HG03575 (cell line): ENCODE data around the gene ZMYND8.
"Not testable (repeated sequence)": the region's sequence is repeated elsewhere in the genome, so short reads cannot be mapped to it uniquely, and the experiment has no call there.

Experiments used
- ATAC-seq: cut with Tn5 transposase; IDR thresholded peaks from one replicate; pipeline ENCODE4 v1.9.1; 2021; ENCODE audit not compliant: unreplicated experiment, insufficient number of reproducible peaks, low FRiP score; ENCODE audit errors: extremely low read depth

ZMYND8 gene

DNA sequence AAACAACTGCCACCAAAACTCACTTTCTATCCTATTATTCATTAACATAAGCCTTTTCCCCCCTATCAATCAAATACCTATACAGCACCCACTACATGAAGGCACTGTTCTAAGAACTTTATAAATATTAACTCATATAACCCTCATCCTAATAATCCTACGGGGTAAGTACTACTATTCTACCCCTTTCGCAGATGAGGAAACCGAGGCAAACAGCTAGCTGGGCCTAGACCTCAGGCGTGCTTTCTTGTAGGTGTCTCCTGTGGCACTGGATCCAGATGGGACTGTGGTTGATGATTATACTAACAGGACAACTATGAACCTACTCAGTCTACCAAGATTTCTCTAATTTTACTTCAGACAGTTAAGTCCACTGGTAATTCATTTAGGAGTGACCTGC, 131.6 kb downstream of the ZMYND8 start:
- ATAC-seq = no peak

DNA sequence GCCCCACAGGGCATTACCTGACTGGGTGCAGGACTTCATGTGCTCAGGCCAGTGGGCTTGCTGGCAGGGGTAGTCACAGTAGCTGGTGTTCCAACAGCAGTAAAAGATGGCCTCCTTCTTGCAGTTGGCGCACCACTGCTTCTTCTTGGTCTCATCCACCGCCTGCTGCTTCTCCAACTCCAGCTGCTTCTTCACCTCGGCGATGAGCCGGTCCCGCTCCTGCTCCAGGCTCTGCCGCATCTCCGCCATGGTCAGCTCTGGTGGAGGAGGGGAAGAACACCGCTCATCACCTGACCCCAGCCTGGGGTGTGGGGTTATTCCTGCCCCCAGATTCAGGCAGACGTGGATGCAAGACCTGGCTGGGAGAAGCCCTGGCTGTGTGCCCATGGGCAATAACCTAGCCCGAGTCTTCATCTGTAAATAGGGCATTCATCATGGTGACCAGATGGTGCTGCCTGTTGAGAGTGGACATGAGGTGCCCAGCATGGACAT, 132.2 kb downstream of the ZMYND8 start:
- ATAC-seq = no peak

GRCh38 chr20:47223896-47224295, 132.6 kb downstream of the ZMYND8 start:
- no peak for ATAC-seq

DNA sequence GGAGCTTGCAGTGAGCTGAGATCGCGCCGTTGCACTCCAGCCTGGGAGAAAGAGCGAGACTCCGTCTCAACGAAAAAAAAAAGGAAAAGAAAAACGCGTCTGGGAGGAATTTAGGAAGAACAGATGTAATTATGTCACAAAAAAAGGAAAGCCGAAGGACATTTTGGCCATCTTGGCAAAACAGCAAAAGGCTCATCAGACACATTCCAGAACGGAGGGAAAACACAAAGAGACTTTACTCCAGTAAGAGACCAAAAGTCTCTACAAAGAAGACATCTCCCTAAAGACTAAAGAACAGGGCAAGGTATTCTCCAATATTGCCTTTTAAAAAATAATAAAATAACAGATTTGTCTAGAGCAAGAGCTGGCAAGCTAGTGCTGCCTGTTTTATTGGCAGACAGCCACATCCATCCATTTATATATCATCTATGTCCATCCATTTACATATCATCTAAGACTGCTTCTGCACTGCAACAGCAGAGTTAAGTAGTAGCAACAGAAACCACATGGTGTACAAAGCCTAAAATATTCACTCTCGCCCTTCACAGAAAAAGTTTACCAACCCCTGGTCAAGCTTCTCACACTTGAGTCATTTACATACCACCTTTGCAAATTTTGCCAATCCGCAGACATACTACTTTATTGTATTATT, 133.9 kb downstream of the ZMYND8 start:
- no peak for ATAC-seq

GRCh38 chr20:47221036-47221625, 135.4 kb downstream of the ZMYND8 start:
- no peak for ATAC-seq

DNA sequence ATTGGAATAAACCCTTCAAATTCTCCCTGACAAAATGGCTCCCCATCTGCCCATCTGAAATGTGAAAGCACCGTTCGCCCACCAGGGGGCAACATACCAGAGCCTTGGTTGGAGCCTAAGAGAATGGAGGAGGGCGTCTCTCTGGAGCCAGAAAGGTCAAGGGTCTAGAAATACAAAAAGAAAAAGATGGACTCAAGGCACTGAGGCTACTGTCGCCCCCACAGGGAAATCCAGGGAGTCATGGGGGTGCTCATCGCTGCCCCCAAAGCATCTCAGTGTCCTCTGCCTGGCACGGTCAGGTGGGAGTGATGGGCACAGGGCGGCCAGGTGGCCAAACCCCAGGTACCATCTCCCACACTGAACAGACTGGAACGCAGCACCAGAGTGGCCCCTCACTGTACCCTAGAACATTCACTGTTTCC, 136.3 kb downstream of the ZMYND8 start:
- no peak for ATAC-seq

- ATAC-seq = no peak
Measured at GRCh38 chr20:47217482-47218446, 138.7 kb downstream of the ZMYND8 start.

- no peak for ATAC-seq
Measured at GRCh38 chr20:47216819-47217410, 139.6 kb downstream of the ZMYND8 start.

- ATAC-seq = no peak
Measured at GRCh38 chr20:47215653-47216397, 140.7 kb downstream of the ZMYND8 start.

DNA sequence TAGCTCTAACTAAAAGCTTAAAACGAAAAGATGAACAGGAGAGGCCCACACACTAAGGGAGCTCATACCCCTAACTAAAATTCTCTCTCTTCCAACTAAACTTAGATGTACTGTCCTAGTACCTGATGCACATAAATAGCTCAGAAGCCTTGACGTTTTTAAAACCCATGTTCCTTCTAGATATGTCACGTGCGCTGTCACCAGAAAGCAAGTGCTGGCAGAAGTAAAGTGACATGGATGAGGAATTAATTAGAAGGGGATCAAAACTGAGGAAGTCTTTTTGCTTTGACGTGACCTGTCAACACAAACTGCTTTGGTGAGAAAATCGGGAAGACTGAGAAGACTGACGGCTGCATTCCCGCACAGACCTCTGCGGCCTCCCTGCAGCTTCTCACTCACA, 142.5 kb downstream of the ZMYND8 start:
- ATAC-seq = no peak

DNA sequence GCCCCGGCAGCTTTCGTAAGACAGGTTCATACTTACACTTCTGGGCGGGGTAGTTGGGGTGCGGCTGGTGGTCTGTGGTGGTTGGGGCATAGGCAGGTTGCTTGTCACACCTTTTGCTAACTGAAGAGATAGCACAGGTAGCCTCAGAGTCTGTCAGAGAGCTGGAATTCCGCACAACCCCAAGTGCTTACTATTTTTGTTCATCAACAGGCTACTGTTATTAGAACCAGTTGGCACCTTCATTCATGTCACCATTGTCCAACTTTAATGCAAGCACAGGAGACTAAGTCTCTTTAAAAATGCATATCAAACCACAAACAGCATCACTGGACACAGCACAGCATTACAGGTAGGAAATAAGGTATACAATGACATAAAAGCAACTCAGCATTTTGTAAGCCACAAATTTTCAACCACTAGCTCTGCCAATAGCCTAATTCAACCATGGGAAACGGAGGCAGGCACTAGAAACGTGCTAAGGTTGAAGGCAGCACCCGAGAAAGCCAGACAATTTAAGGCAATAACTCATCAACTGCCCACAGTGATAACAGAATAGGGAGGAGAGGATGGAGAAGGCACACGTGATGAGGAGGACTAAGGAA, 143.8 kb downstream of the ZMYND8 start:
- ATAC-seq = no peak

DNA sequence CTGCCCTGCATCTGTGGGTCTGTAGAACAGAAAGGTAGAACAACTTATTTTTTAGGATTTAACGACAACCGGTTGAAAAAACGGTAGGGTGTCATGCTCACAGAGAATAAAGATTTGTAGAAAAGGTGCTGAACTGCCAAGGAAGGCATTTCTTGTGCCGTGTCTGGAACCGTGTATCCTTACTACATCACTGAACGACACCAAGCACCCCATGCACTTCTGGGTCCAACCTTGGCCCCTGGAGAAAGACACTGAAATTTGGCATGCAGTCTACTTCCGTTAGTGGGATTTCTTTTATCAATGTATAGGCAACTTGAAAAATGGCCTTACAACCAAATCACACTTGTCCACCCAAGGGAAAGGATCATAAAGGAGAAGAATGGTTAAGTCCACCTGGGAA, 145.5 kb downstream of the ZMYND8 start:
- ATAC-seq = no peak

DNA sequence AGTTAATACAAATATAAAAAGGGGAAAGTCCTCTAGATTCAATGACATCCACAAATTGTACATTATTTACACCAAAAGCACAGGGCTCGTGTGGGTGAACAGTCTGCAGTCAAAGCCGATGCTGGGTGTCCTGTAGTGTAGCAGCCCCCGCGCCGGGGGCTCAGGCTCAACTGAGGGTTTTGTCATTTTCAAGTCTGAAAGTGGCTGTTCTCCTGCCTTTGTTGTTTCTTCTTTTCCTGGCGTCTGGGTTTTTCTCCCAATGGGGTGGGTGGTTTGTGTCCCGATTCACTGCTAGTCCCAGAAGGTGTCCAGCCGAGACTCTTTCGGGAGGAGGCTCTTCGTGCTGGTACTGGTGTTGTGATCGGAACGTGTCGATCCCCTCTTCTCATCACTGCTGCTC, 146.0 kb downstream of the ZMYND8 start:
- ATAC-seq = no peak

DNA sequence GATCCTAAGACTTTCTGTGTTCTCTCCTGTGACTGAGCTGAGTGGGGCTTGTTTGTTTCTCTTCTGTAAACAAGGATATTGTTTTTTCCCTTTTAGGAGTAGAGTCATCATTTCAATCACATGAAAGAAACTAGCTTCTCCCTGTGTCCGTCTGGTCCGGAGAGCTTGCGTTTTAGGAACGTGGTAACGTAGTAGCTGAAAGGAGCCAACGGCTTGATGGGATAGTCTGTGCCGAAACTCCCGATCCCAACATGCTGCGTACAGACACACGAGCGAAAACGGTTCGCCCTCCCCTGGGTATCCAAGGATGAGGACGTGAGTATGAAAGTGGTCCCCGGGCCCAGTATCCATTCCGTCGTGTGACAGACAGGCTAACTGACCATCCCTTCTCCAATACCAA, 146.5 kb downstream of the ZMYND8 start:
- no peak for ATAC-seq

- ATAC-seq = no peak
Measured at GRCh38 chr20:47208534-47209174, 147.8 kb downstream of the ZMYND8 start.

- ATAC-seq = no peak
Measured at GRCh38 chr20:47206962-47207641, 149.4 kb downstream of the ZMYND8 start.

- ATAC-seq = not testable (repeated sequence)
Measured at GRCh38 chr20:47206552-47206951, 149.9 kb downstream of the ZMYND8 start.
